NCI-H128 (cell line): ENCODE data around the gene GHR.
"Not testable (repeated sequence)": the region's sequence is repeated elsewhere in the genome, so short reads cannot be mapped to it uniquely, and the experiment has no call there.

ENCODE experiments used
- DNase-seq: peaks from one replicate; lab custom pipeline; 2025; ENCODE audit not compliant: unreplicated experiment; lab: John Stamatoyannopoulos, UW

GHR gene

GRCh38 chr5:42641336-42642005, 218.2 kb downstream of the GHR start:
- no peak for DNase-seq

- no peak for DNase-seq
Observed at GRCh38 chr5:42642006-42642405, 218.8 kb downstream of the GHR start.

GRCh38 chr5:42643360-42643759, 220.1 kb downstream of the GHR start:
- no peak for DNase-seq

- no peak for DNase-seq
Observed at GRCh38 chr5:42645138-42645537, 221.9 kb downstream of the GHR start.

GRCh38 chr5:42648036-42648435, 224.8 kb downstream of the GHR start:
- no peak for DNase-seq

GRCh38 chr5:42648915-42649314, 225.7 kb downstream of the GHR start:
- no peak for DNase-seq

- no peak for DNase-seq
Observed at GRCh38 chr5:42650084-42650483, 226.8 kb downstream of the GHR start.

- DNase-seq, result no peak
Observed at GRCh38 chr5:42653705-42654104, 230.5 kb downstream of the GHR start.

GRCh38 chr5:42654645-42655044, 231.4 kb downstream of the GHR start:
- no peak for DNase-seq

- no peak for DNase-seq
Observed at GRCh38 chr5:42655982-42656650, 232.9 kb downstream of the GHR start.

GRCh38 chr5:42656651-42657015, 233.4 kb downstream of the GHR start:
- no peak for DNase-seq

GRCh38 chr5:42659869-42660268, 236.6 kb downstream of the GHR start:
- DNase-seq, result not testable (repeated sequence)

- no peak for DNase-seq
Observed at GRCh38 chr5:42665857-42666256, 242.6 kb downstream of the GHR start.

GRCh38 chr5:42666869-42667268, 243.6 kb downstream of the GHR start:
- no peak for DNase-seq

GRCh38 chr5:42668254-42668653, 245.0 kb downstream of the GHR start:
- no peak for DNase-seq

- DNase-seq, result no peak
Observed at GRCh38 chr5:42672925-42673324, 249.7 kb downstream of the GHR start.

GRCh38 chr5:42675602-42676001, 252.4 kb downstream of the GHR start:
- no peak for DNase-seq

GRCh38 chr5:42676362-42676761, 253.1 kb downstream of the GHR start:
- DNase-seq, result no peak

- DNase-seq, result no peak
Observed at GRCh38 chr5:42677156-42677842, 254.1 kb downstream of the GHR start.

GRCh38 chr5:42680046-42680445, 256.8 kb downstream of the GHR start:
- DNase-seq, result no peak

GRCh38 chr5:42685078-42685477, 261.8 kb downstream of the GHR start:
- not testable (repeated sequence) for DNase-seq

- no peak for DNase-seq
Observed at GRCh38 chr5:42689391-42689790, 266.2 kb downstream of the GHR start.
